HepG2 (cell line): ENCODE measurements around the gene SAMD10. TPM values are rescaled to one million over a fixed set of nuclear protein-coding genes. Genes with fewer than 3 reads are reported as not detected.
A peak's percentile ranks its signal among the peaks of the same experiment; 100 is the strongest.

Experiments used
- DRAP1 ChIP-seq: IDR thresholded peaks from 2 replicates; pipeline ENCODE4 v1.6.1; 2016; ENCODE audit warnings: missing genetic modification reagents, missing compliant biosample characterization
- EED ChIP-seq: sonication (generic); formaldehyde crosslinking; IDR thresholded peaks from 2 replicates; pipeline ENCODE4 v1.5.0; 2020; ENCODE audit warnings: mild to moderate bottlenecking, missing genetic modification reagents
- ETS1 ChIP-seq: sonication (generic); formaldehyde crosslinking; IDR thresholded peaks from 2 replicates; pipeline ENCODE4 v1.4.0; 2020; ENCODE audit warnings: missing genetic modification reagents
- HBP1 ChIP-seq: IDR thresholded peaks from 2 replicates; pipeline ENCODE4 v1.6.1; 2016; ENCODE audit warnings: low read depth, control low read depth
- HOXA3 ChIP-seq: sonication (generic); formaldehyde crosslinking; IDR thresholded peaks from 2 replicates; pipeline ENCODE4 v1.5.0; 2020; ENCODE audit warnings: missing genetic modification reagents
- MXI1 ChIP-seq: IDR thresholded peaks from 3 replicates; pipeline ENCODE4 v1.6.1; 2012; ENCODE audit warnings: low read depth, low read length, inconsistent platforms, borderline replicate concordance
- NFE2L2 ChIP-seq: fragments of 150-350 bp; IDR thresholded peaks from 2 replicates; pipeline ENCODE4 v1.6.1; 2014; ENCODE audit warnings: low read length
- NFKBIZ ChIP-seq: IDR thresholded peaks from 2 replicates; pipeline ENCODE4 v1.6.1; 2018; ENCODE audit warnings: missing genetic modification reagents, missing compliant biosample characterization
- NR2F1 ChIP-seq, 2 experiments: fragments of 450-650 bp in 1 of 2; formaldehyde crosslinking in 1 of 2; IDR thresholded peaks; 2 replicates each; pipeline versions ENCODE4 v1.5.0 to v1.6.1; 2016 to 2020; ENCODE audit warnings: mild to moderate bottlenecking in 1 of 2, missing compliant biosample characterization in 1 of 2, missing genetic modification reagents in 1 of 2, moderate library complexity in 1 of 2
- PATZ1 ChIP-seq: sonication (generic); formaldehyde crosslinking; IDR thresholded peaks from 2 replicates; pipeline ENCODE4 v1.4.0; 2020; ENCODE audit warnings: missing genetic modification reagents
- PHF20 ChIP-seq: sonication (generic); formaldehyde crosslinking; IDR thresholded peaks from 2 replicates; pipeline ENCODE4 v1.5.0; 2020; ENCODE audit warnings: mild to moderate bottlenecking, missing genetic modification reagents
- ZFX ChIP-seq: sonication (generic); formaldehyde crosslinking; IDR thresholded peaks from 2 replicates; pipeline ENCODE4 v1.4.0; 2020; ENCODE audit warnings: mild to moderate bottlenecking, low read depth, missing genetic modification reagents, moderate library complexity
- ZFYVE20 ChIP-seq: sonication (generic); formaldehyde crosslinking; IDR thresholded peaks from 2 replicates; pipeline ENCODE4 v1.8.0; 2023; ENCODE audit warnings: low read depth, mild to moderate bottlenecking, moderate library complexity, missing genetic modification reagents, borderline replicate concordance
- ZMYM2 ChIP-seq: sonication (generic); formaldehyde crosslinking; IDR thresholded peaks from 2 replicates; pipeline ENCODE4 v1.8.0; 2022; ENCODE audit warnings: mild to moderate bottlenecking, missing genetic modification reagents
- ZNF143 ChIP-seq: sonication (generic); formaldehyde crosslinking; IDR thresholded peaks from 2 replicates; pipeline ENCODE4 v1.4.0; 2020; ENCODE audit warnings: missing genetic modification reagents
- ZNF33B ChIP-seq: sonication (generic); formaldehyde crosslinking; IDR thresholded peaks from 2 replicates; pipeline ENCODE4 v1.5.1; 2020; ENCODE audit warnings: mild to moderate bottlenecking, missing genetic modification reagents
- ZNF660 ChIP-seq: sonication (generic); formaldehyde crosslinking; IDR thresholded peaks from 2 replicates; pipeline ENCODE4 v1.5.1; 2020; ENCODE audit warnings: mild to moderate bottlenecking, low read depth, missing genetic modification reagents, borderline replicate concordance
- ZXDC ChIP-seq: sonication (generic); formaldehyde crosslinking; IDR thresholded peaks from 2 replicates; pipeline ENCODE4 v1.5.0; 2020; ENCODE audit warnings: mild to moderate bottlenecking, missing genetic modification reagents
- polyA plus RNA-seq, 8 experiments: library from polyadenylated mRNA; depleted of rRNA in 3 of 8; stranded (reverse) in 7 of 8; unstranded in 1 of 8; fragments of >200 nt; fragmentation: Illumina TruSeq in 4 of 8; extraction: Trizol in 4 of 8; gene quantifications; 2 replicates each; pipeline versions ENCODE4 v1.2.1 to v1.2.3, GENCODE V29; 2011 to 2016; ENCODE audit warnings: low read depth in 4 of 8, missing spikeins in 1 of 8, mixed read lengths in 1 of 8; ENCODE audit not compliant: insufficient read depth in 1 of 8
- total RNA-seq, 5 experiments: library from RNA; depleted of rRNA; stranded (reverse); fragments of >200 nt; fragmentation: Illumina TruSeq; extraction: Trizol; gene quantifications; 2 replicates each; pipeline ENCODE4 v1.2.3, GENCODE V29; 2016; ENCODE audit warnings: low read depth in 1 of 5

The SAMD10 gene
- total and polyA plus RNA-seq, 2 of the 13 experiments (the other 11 are each of a cell fraction or from before 2014, with no cell fraction given), result 6.1 to 11.0 TPM

- 0 out of 2 replicates have a peak, but pooled peaks have one; percentile 19 for TF ChIP-seq HBP1 (CRISPR knock-in tag)
- no peak for TF ChIP-seq ZNF660 (CRISPR knock-in tag)
- 0 out of 2 replicates have a peak, but pooled peaks have one; percentile 69 for TF ChIP-seq ZXDC (CRISPR knock-in tag)
- TF ChIP-seq ZNF33B (CRISPR knock-in tag), result no peak
- no peak for TF ChIP-seq NR2F1 (CRISPR knock-in tag; IDR thresholded peaks at IDR 0.05)
- TF ChIP-seq EED, result peak; percentile 74
- no peak for TF ChIP-seq ZFYVE20 (CRISPR knock-in tag)
- TF ChIP-seq ZFX (CRISPR knock-in tag), result peak; percentile 83
- TF ChIP-seq PATZ1 (CRISPR knock-in tag), result peak; percentile 87
- 0 out of 3 replicates have a peak, but pooled peaks have one; percentile 7 for TF ChIP-seq MXI1
- TF ChIP-seq DRAP1 (CRISPR knock-in tag), result peak; percentile 35
- TF ChIP-seq PHF20, result 0 out of 2 replicates have a peak, but pooled peaks have one; percentile 30
- TF ChIP-seq NFE2L2, result no peak
- 0 out of 2 replicates have a peak, but pooled peaks have one; percentile 34 for TF ChIP-seq NFKBIZ (CRISPR knock-in tag)
- TF ChIP-seq ETS1, result no peak; the same call in 1 of the 2 replicates
- TF ChIP-seq HOXA3, result peak; percentile 50; the same call in 1 of the 2 replicates
- TF ChIP-seq ZNF143 (CRISPR knock-in tag), result peak; percentile 13; the same call in 1 of the 2 replicates
- TF ChIP-seq ZMYM2 (CRISPR knock-in tag), result no peak
- TF ChIP-seq, all 625 proteins: peak for 170
Measured at GRCh38 chr20:63979557-63980316, at the start of gene SAMD10 (continued).
